Central memory CD8-positive, alpha-beta T cell (primary cell): Measurements from ENCODE around the gene FBXO21.

Experiments
- ATAC-seq: fragments of 150-1000 bp; cut with Tn5 transposase; replicated peaks from 2 replicates; pipeline ENCODE4 v1.10.0; 2022; ENCODE audit warnings: mild to moderate bottlenecking, moderate FRiP score, moderate number of reproducible peaks; ENCODE audit not compliant: poor library complexity, severe bottlenecking; ENCODE audit errors: extremely low read depth
- DNase-seq, 2 donors: peaks; one replicate each; pipeline ENCODE4 v3.0.0; 2021; ENCODE audit warnings: low spot score in 2 of 2
- H3K27ac Mint-ChIP-seq: one replicate; pipeline ENCODE4 v1.8.0; 2022; ENCODE audit warnings: low read depth, mild to moderate bottlenecking, moderate library complexity, mixed read lengths
- H3K27me3 Mint-ChIP-seq: one replicate; pipeline ENCODE4 v1.8.0; 2022; ENCODE audit warnings: mixed read lengths
- H3K36me3 Mint-ChIP-seq: one replicate; pipeline ENCODE4 v1.8.0; 2022; ENCODE audit warnings: mild to moderate bottlenecking, moderate library complexity, mixed read lengths; ENCODE audit not compliant: insufficient read depth
- H3K4me1 Mint-ChIP-seq: one replicate; pipeline ENCODE4 v1.8.0; 2022; ENCODE audit warnings: mixed read lengths
- H3K4me3 Mint-ChIP-seq: one replicate; pipeline ENCODE4 v1.8.0; 2022; ENCODE audit warnings: mild to moderate bottlenecking, moderate library complexity, mixed read lengths
- H3K9me3 Mint-ChIP-seq: one replicate; pipeline ENCODE4 v1.8.0; 2022; ENCODE audit warnings: mixed read lengths

Gene FBXO21

DNA sequence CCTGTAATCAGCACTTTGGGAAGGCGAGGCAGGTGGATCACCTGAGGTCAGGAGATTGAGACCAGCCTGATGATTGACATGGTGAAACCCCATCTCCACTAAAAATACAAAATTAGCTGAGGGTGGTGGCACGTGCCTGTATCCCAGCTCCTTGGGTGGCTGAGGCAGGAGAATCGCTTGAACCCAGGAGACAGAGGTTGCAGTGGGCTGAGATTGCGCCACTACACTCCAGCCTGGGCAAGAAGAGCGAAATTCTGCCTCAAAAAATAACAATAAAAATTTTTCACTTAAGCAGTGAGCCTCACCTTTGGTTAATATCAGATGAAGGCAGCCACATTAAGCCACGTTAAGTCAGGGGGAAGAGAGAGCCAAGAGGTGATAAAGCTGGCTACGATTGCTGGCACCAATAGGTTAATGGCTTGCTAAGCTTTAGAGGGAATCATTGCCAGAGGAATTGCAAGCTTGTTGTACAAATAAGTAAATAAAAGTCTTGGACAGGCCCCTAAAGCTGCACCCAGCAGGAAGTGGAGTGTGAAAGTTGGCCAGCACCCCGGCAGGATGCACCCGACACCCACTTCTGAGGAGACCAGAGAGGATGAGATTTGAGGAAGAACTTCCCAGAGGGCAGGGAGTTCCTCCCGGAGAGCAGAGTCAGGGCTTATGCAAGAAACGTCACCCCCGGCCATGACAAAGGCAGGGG lies 49.7 kb downstream of the FBXO21 start:
- Mint-ChIP-seq H3K9me3 (no peaks in the 10 kb centered on the region), H3K36me3 (peaks cover 25% of the 10 kb centered on the region), H3K4me3 (no peak overlapping the region), H3K27me3 (no peaks in the 10 kb centered on the region), H3K4me1 (no peaks in the 10 kb centered on the region), H3K27ac (no peak overlapping the region)
- ATAC-seq (no peak), DNase-seq (no peak)

- Mint-ChIP-seq H3K27ac (peak overlapping the region; percentile 26), H3K9me3 (no peaks in the 10 kb centered on the region), H3K4me3 (no peak overlapping the region), H3K4me1 (peaks cover 3% of the 10 kb centered on the region), H3K36me3 (peaks cover 18% of the 10 kb centered on the region), H3K27me3 (no peaks in the 10 kb centered on the region)
- ATAC-seq = no peak
- DNase-seq = no peak
These were observed 51.1 kb downstream of the FBXO21 start for GRCh38 chr12:117139025-117139717.

DNA sequence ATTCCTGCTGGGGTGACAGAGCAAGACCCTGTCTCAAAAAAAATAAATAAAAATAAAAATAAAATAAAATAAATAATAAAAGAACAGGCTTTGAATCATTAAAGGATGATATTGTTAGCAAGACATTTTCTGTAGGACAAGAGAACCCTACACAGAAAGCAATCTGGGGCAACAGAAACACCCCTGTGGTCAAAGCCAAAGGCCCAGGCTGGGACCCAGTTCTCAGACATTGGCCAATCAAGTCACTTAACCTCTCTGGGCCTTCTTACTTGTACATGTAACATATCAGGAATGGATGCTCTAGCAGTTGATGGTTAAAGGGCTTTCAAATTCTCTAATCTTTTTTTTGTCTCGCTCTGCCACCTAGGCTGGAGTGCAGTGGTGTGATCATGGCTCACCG lies 55.5 kb downstream of the FBXO21 start:
- H3K36me3 Mint-ChIP-seq = no peaks in the 10 kb centered on the region
- H3K4me1 Mint-ChIP-seq = peaks cover 12% of the 10 kb centered on the region
- DNase-seq = no peak
- H3K27ac Mint-ChIP-seq = no peak overlapping the region
- H3K4me3 Mint-ChIP-seq = no peak overlapping the region
- H3K9me3 Mint-ChIP-seq = no peaks in the 10 kb centered on the region
- no peaks in the 10 kb centered on the region for H3K27me3 Mint-ChIP-seq
- no peak for ATAC-seq

GRCh38 chr12:117134059-117134458 lies 56.2 kb downstream of the FBXO21 start:
- peak overlapping the region; percentile 47 for H3K4me3 Mint-ChIP-seq
- ATAC-seq (peak; percentile 91), DNase-seq (peak; percentile 16 to 33)
- no peaks in the 10 kb centered on the region for H3K27me3 Mint-ChIP-seq
- no peaks in the 10 kb centered on the region for H3K36me3 Mint-ChIP-seq
- H3K4me1 Mint-ChIP-seq = peaks cover 12% of the 10 kb centered on the region
- H3K9me3 Mint-ChIP-seq = no peaks in the 10 kb centered on the region
- peak overlapping the region; percentile 68 for H3K27ac Mint-ChIP-seq

DNA sequence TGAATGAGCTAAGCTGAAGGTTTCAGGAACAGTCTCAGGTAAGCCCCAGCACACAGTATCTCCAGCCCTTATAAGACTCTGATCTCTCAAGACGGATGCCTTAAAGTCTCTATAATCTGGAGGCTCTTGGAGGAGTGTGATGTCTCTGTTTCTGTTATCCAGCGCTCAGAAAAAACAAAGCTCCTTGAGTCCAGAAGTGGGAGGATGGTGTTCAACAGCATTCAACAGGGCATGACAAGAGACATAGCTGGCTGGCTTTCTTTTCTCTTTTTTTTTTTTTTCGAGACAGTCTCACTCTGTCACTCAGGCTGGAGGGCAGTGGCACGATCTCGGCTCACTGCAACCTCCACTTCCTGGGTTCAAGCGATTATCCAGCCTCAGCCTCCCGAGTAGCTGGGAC lies 59.5 kb downstream of the FBXO21 start:
- Mint-ChIP-seq H3K4me1 (peaks cover 12% of the 10 kb centered on the region), H3K27me3 (no peaks in the 10 kb centered on the region), H3K36me3 (no peaks in the 10 kb centered on the region), H3K4me3 (no peak overlapping the region), H3K27ac (no peak overlapping the region), H3K9me3 (no peaks in the 10 kb centered on the region)
- no peak for ATAC-seq
- no peak for DNase-seq

- no peak for ATAC-seq
- Mint-ChIP-seq H3K36me3 (no peaks in the 10 kb centered on the region), H3K27me3 (no peaks in the 10 kb centered on the region), H3K4me3 (no peak overlapping the region), H3K9me3 (no peaks in the 10 kb centered on the region), H3K4me1 (peaks cover 11% of the 10 kb centered on the region), H3K27ac (no peak overlapping the region)
- DNase-seq = no peak
These were observed 60.9 kb downstream of the FBXO21 start for GRCh38 chr12:117129391-117129790.

GRCh38 chr12:117127933-117128823 lies 62.1 kb downstream of the FBXO21 start:
- no peak overlapping the region for H3K27ac Mint-ChIP-seq
- H3K4me1 Mint-ChIP-seq = no peaks in the 10 kb centered on the region
- DNase-seq (no peak), ATAC-seq (no peak)
- no peaks in the 10 kb centered on the region for H3K9me3 Mint-ChIP-seq
- no peak overlapping the region for H3K4me3 Mint-ChIP-seq
- H3K36me3 Mint-ChIP-seq = peaks cover 3% of the 10 kb centered on the region
- H3K27me3 Mint-ChIP-seq = no peaks in the 10 kb centered on the region

- ATAC-seq (no peak), DNase-seq (no peak)
- Mint-ChIP-seq H3K27ac (no peak overlapping the region), H3K36me3 (peaks cover 3% of the 10 kb centered on the region), H3K27me3 (no peaks in the 10 kb centered on the region), H3K4me3 (no peak overlapping the region), H3K9me3 (no peaks in the 10 kb centered on the region), H3K4me1 (no peaks in the 10 kb centered on the region)
These were observed 63.9 kb downstream of the FBXO21 start for GRCh38 chr12:117126335-117126734.

GRCh38 chr12:117125767-117126166 lies 64.5 kb downstream of the FBXO21 start:
- Mint-ChIP-seq H3K4me3 (no peak overlapping the region), H3K27ac (no peak overlapping the region)
- DNase-seq = no peak

DNA sequence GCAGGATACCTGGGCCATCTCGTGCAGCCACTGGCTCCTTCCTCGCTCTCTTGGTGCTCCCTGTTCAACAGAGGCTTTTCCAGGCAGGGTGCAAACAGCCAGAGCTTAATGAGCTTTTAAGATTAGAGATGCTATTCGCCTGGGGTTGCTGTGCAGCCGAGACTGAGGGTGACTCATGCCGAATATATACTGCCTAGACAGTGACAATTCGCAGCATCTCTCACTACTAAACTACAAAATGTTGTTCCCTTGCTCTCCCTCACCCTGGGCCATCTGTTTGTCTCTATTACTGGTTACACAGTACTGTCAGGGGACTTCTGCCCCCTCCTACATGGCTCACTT lies 65.0 kb downstream of the FBXO21 start:
- peaks cover 3% of the 10 kb centered on the region for H3K36me3 Mint-ChIP-seq
- H3K27ac Mint-ChIP-seq = no peak overlapping the region
- no peaks in the 10 kb centered on the region for H3K9me3 Mint-ChIP-seq
- no peaks in the 10 kb centered on the region for H3K4me1 Mint-ChIP-seq
- no peaks in the 10 kb centered on the region for H3K27me3 Mint-ChIP-seq
- no peak overlapping the region for H3K4me3 Mint-ChIP-seq
- DNase-seq = no peak
- ATAC-seq = no peak

More at GRCh38 chr12:117125767-117126166, 64.5 kb downstream of the FBXO21 start:
- H3K4me1 Mint-ChIP-seq = no peaks in the 10 kb centered on the region
- H3K9me3 Mint-ChIP-seq = no peaks in the 10 kb centered on the region
- peaks cover 3% of the 10 kb centered on the region for H3K36me3 Mint-ChIP-seq
- ATAC-seq = no peak
- H3K27me3 Mint-ChIP-seq = no peaks in the 10 kb centered on the region

GRCh38 chr12:117124421-117125271 lies 65.6 kb downstream of the FBXO21 start:
- peaks cover 3% of the 10 kb centered on the region for H3K36me3 Mint-ChIP-seq
- ATAC-seq (no peak), DNase-seq (no peak)
- no peaks in the 10 kb centered on the region for H3K4me1 Mint-ChIP-seq
- no peak overlapping the region for H3K27ac Mint-ChIP-seq
- H3K27me3 Mint-ChIP-seq = no peaks in the 10 kb centered on the region
- H3K4me3 Mint-ChIP-seq = no peak overlapping the region
- no peaks in the 10 kb centered on the region for H3K9me3 Mint-ChIP-seq

GRCh38 chr12:117121441-117121840 lies 68.8 kb downstream of the FBXO21 start:
- no peaks in the 10 kb centered on the region for H3K9me3 Mint-ChIP-seq
- no peak overlapping the region for H3K27ac Mint-ChIP-seq
- H3K36me3 Mint-ChIP-seq = peaks cover 3% of the 10 kb centered on the region
- H3K27me3 Mint-ChIP-seq = no peaks in the 10 kb centered on the region
- ATAC-seq = no peak
- no peak overlapping the region for H3K4me3 Mint-ChIP-seq
- no peaks in the 10 kb centered on the region for H3K4me1 Mint-ChIP-seq
- no peak for DNase-seq
